PC-3 (cell line): ENCODE measurements around the gene VPS26C. TPM values are rescaled to one million over a fixed set of nuclear protein-coding genes. Genes with fewer than 3 reads are reported as not detected.

ENCODE experiments used
- ATAC-seq: fragments of 200-7000 bp; cut with Tn5 transposase; 2 replicates; pipeline ENCODE4 v1.9.1; 2020; ENCODE audit warnings: mild to moderate bottlenecking, moderate library complexity
- BruUV-seq: library from RNA; stranded (reverse); fragments of 400-500 nt; replicated peaks from 2 replicates; lab custom pipeline; 2021; lab: Mats Ljungman, UMichigan
- CTCF ChIA-PET: fragments of 300-600 bp; sonication (Branson Sonifier 250); formaldehyde crosslinking; loops from one replicate; lab custom pipeline; 2022; ENCODE audit warnings: antibody characterized with exemption; lab: Charles Lee
- POLR2A ChIA-PET: fragments of 300-600 bp; sonication (Branson Sonifier 250); formaldehyde crosslinking; loops from one replicate; lab custom pipeline; 2022; ENCODE audit warnings: antibody characterized with exemption; ENCODE audit not compliant: unreplicated experiment; lab: Charles Lee
- DNase-seq: peaks from one replicate; pipeline ENCODE4 v3.0.0-alpha.2; 2015
- H2AFZ ChIP-seq: fragments of 300-600 bp; sonication (generic); 2 replicates; pipeline ENCODE4 v1.6.0; 2016; ENCODE audit warnings: antibody characterized with exemption, low read length
- H3F3A ChIP-seq: fragments of 300-600 bp; sonication (generic); one replicate; pipeline ENCODE4 v1.6.0; 2017; ENCODE audit warnings: antibody characterized with exemption, low read length, control low read depth, mild to moderate bottlenecking; ENCODE audit not compliant: unreplicated experiment
- H3K27ac ChIP-seq: fragments of 300-600 bp; sonication (generic); 2 replicates; pipeline ENCODE4 v1.5.1; 2016; ENCODE audit warnings: mild to moderate bottlenecking, low read length
- H3K27me3 ChIP-seq: fragments of 300-600 bp; sonication (generic); 2 replicates; pipeline ENCODE4 v1.6.1; 2016; ENCODE audit warnings: low read length, mixed read lengths
- H3K36me3 ChIP-seq: fragments of 300-600 bp; sonication (generic); 2 replicates; pipeline ENCODE4 v1.6.1; 2016; ENCODE audit warnings: low read depth, mixed run types, low read length, mixed read lengths
- H3K4me1 ChIP-seq: fragments of 300-600 bp; sonication (generic); 2 replicates; pipeline ENCODE4 v1.5.1; 2016; ENCODE audit warnings: low read length; ENCODE audit not compliant: insufficient read depth
- H3K4me2 ChIP-seq: fragments of 300-600 bp; sonication (generic); 2 replicates; pipeline ENCODE4 v1.6.0; 2016; ENCODE audit warnings: low read length
- H3K4me3 ChIP-seq: fragments of 300-600 bp; sonication (generic); 2 replicates; pipeline ENCODE4 v1.5.1; 2016; ENCODE audit warnings: mild to moderate bottlenecking, low read length, mixed read lengths
- H3K79me2 ChIP-seq: fragments of 300-600 bp; sonication (generic); 2 replicates; pipeline ENCODE4 v1.6.1; 2017; ENCODE audit warnings: low read length, mixed read lengths
- H3K9ac ChIP-seq: fragments of 300-600 bp; sonication (generic); 2 replicates; pipeline ENCODE4 v1.6.0; 2016; ENCODE audit warnings: mild to moderate bottlenecking, low read length
- H3K9me2 ChIP-seq: fragments of 300-600 bp; sonication (generic); replicated peaks from 2 replicates; pipeline ENCODE4 v1.6.1; 2016; ENCODE audit warnings: mixed run types, low read length, mixed read lengths
- H3K9me3 ChIP-seq: fragments of 300-600 bp; sonication (generic); 2 replicates; pipeline ENCODE4 v1.6.1; 2016; ENCODE audit warnings: low read length, mixed read lengths
- H4K20me1 ChIP-seq: fragments of 300-600 bp; sonication (generic); 2 replicates; pipeline ENCODE4 v1.6.1; 2016; ENCODE audit warnings: low read length, mixed read lengths
- CTCF ChIP-seq: fragments of 300-600 bp; sonication (generic); conservative IDR thresholded peaks from 2 replicates; pipeline ENCODE4 v1.5.1; 2017; ENCODE audit warnings: antibody characterized with exemption, low read depth, mild to moderate bottlenecking, low read length
- EZH2 ChIP-seq: fragments of 300-600 bp; sonication (generic); IDR thresholded peaks from one replicate; pipeline ENCODE4 v1.6.1; 2017; ENCODE audit warnings: antibody characterized with exemption, mild to moderate bottlenecking, low read length; ENCODE audit not compliant: unreplicated experiment
- EZH2phosphoT487 ChIP-seq: fragments of 300-600 bp; sonication (generic); IDR thresholded peaks from 2 replicates; pipeline ENCODE4 v1.6.1; 2018; ENCODE audit warnings: mild to moderate bottlenecking, antibody characterized with exemption, low read length, borderline replicate concordance
- intact Hi-C: fragments of 100-400 bp; cut with micrococcal nuclease; formaldehyde crosslinking; loops from 2 replicates; pipeline ENCODE4 v1.9.0; 2023
- total RNA-seq: library from RNA; depleted of rRNA; stranded (reverse); fragments of >200 nt; gene quantifications from 2 replicates; pipeline ENCODE4 v1.2.3, GENCODE V29; 2014; rRNA removed

VPS26C gene
- total RNA-seq, 1 experiment from 2014 or later, result 63.3 TPM

GRCh38 chr21:37176716-37177115 is 90.4 kb downstream of the VPS26C start:
- TF ChIP-seq EZH2phosphoT487, result no peak
- no peak for TF ChIP-seq CTCF
- no peak for TF ChIP-seq EZH2
- Histone ChIP-seq H3K9me2 (no peaks in the 10 kb centered on the region), H3K36me3 (peaks cover 53% of the 10 kb centered on the region), H3K4me1 (peaks cover 11% of the 10 kb centered on the region), H2AFZ (no peak overlapping the region), H4K20me1 (no peaks in the 10 kb centered on the region), H3K79me2 (no peaks in the 10 kb centered on the region), H3K9ac (no peak overlapping the region), H3K27me3 (no peaks in the 10 kb centered on the region), H3K9me3 (no peaks in the 10 kb centered on the region), H3F3A (no peaks in the 10 kb centered on the region), H3K4me3 (no peak overlapping the region), H3K4me2 (no peak overlapping the region), H3K27ac (0 out of 2 replicates have a peak overlapping the region, but pooled peaks have one; percentile 21)
- POLR2A ChIA-PET, result no interaction called here
- CTCF ChIA-PET, result no interaction called here
- BruUV-seq, result no TSS peak
- intact Hi-C loops, result no loop called here
- peak; percentile 25 for ATAC-seq
- DNase-seq, result peak; percentile 76

Other genes starting within 250 kb of the VPS26C start
- 17.1 and 20.1 TPM in 2 replicates for gene PIGP, start 194.3 kb downstream of the VPS26C start, total RNA-seq
- gene TTC3, start 194.1 kb downstream of the VPS26C start, total RNA-seq, result 121 and 140 TPM in 2 replicates
- gene DYRK1A, start 99.4 kb upstream of the VPS26C start, total RNA-seq, result 48.7 and 59.1 TPM in 2 replicates